Gastroesophageal sphincter (tissue), 3 donors: ENCODE measurements around the gene MBOAT7.

ENCODE experiments used
- POLR2A ChIP-seq, 2 donors: fragments of 450-650 bp; IDR thresholded peaks; one replicate each; pipeline ENCODE4 v1.6.1; 2017; ENCODE audit warnings: antibody characterized with exemption in 2 of 2, mild to moderate bottlenecking in 2 of 2, moderate library complexity in 1 of 2
- POLR2AphosphoS5 ChIP-seq: sonication (generic); formaldehyde crosslinking; IDR thresholded peaks from one replicate; pipeline ENCODE4 v1.6.1; 2017; ENCODE audit warnings: antibody characterized with exemption
- TF ChIP-seq, protein P1 (sequence below), 4 experiments: fragments of 200-600 bp in 2 of 4; fragments of 450-650 bp in 2 of 4; sonication (generic) in 1 of 4; IDR thresholded peaks; one replicate each; pipeline ENCODE4 v1.5.1; 2017 to 2019; ENCODE audit warnings: antibody characterized with exemption in 4 of 4, mild to moderate bottlenecking in 2 of 4, moderate library complexity in 2 of 4

DNA sequence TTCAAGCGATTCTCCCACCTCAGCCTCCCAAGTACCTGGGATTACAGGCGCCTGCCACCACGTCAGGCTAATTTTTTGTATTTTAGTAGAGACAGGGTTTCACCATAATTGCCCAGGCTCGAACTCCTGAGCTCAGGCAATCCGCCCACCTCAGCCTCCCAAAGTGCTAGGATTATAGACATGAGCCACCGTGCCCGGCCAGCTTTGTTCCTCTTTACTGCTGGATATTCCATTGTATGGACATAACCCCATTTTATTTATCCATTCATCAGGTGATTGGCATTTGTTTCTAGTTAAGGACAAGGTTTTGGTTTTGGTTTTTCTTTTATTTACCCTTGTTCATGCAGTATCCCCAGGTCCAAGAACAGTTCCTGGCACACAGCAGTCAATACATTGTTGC, 7.2 kb upstream of the MBOAT7 start:
- TF ChIP-seq, protein P1, sequence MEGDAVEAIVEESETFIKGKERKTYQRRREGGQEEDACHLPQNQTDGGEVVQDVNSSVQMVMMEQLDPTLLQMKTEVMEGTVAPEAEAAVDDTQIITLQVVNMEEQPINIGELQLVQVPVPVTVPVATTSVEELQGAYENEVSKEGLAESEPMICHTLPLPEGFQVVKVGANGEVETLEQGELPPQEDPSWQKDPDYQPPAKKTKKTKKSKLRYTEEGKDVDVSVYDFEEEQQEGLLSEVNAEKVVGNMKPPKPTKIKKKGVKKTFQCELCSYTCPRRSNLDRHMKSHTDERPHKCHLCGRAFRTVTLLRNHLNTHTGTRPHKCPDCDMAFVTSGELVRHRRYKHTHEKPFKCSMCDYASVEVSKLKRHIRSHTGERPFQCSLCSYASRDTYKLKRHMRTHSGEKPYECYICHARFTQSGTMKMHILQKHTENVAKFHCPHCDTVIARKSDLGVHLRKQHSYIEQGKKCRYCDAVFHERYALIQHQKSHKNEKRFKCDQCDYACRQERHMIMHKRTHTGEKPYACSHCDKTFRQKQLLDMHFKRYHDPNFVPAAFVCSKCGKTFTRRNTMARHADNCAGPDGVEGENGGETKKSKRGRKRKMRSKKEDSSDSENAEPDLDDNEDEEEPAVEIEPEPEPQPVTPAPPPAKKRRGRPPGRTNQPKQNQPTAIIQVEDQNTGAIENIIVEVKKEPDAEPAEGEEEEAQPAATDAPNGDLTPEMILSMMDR (IDR thresholded peaks at IDR 0.05), result no peak
- TF ChIP-seq POLR2A (IDR thresholded peaks at IDR 0.05) (no peak), POLR2AphosphoS5 (no peak)
